K562 (cell line): ENCODE data around the gene SKIDA1. TPM values are rescaled to one million over a fixed set of nuclear protein-coding genes. Genes with fewer than 3 reads are reported as not detected.
A peak's percentile ranks its signal among the peaks of the same experiment; 100 is the strongest.

Experiments
- ARID2 ChIP-seq: fragments of 450-650 bp; IDR thresholded peaks from 2 replicates; pipeline ENCODE4 v1.6.1; 2017; ENCODE audit warnings: antibody characterized with exemption, mild to moderate bottlenecking
- CREM ChIP-seq: IDR thresholded peaks from 2 replicates; pipeline ENCODE4 v1.6.1; 2014; ENCODE audit warnings: antibody characterized with exemption, low read depth
- EHMT2 ChIP-seq: fragments of 450-650 bp; IDR thresholded peaks from 2 replicates; pipeline ENCODE4 v1.6.1; 2018; ENCODE audit warnings: antibody characterized with exemption
- GTF2F1 ChIP-seq: IDR thresholded peaks from 2 replicates; pipeline ENCODE4 v1.6.1; 2011; ENCODE audit warnings: low read depth, low read length, improper control_type of control experiment
- HDAC3 ChIP-seq: fragments of 450-650 bp; IDR thresholded peaks from 2 replicates; pipeline ENCODE4 v1.6.1; 2018; ENCODE audit warnings: borderline replicate concordance, mild to moderate bottlenecking, moderate library complexity; ENCODE audit not compliant: partially characterized antibody
- HDGF ChIP-seq: fragments of 450-650 bp; IDR thresholded peaks from 2 replicates; pipeline ENCODE4 v1.6.1; 2016
- HNRNPH1 ChIP-seq: fragments of 200-400 bp; formaldehyde crosslinking; optimal IDR thresholded peaks from 2 replicates; pipeline ENCODE3; 2017; ENCODE audit warnings: low read depth, mild to moderate bottlenecking, low read length, moderate library complexity
- NCOA1 ChIP-seq: fragments of 450-650 bp; IDR thresholded peaks from 2 replicates; pipeline ENCODE4 v1.6.1; 2016; ENCODE audit warnings: low read depth
- NR2C2 ChIP-seq, 2 experiments: fragments of 200-800 bp in 1 of 2; sonication (Bioruptor generic) in 1 of 2; sonication (generic) in 1 of 2; formaldehyde crosslinking in 1 of 2; IDR thresholded peaks; 2 replicates each; pipeline versions ENCODE4 v1.6.1 to v1.8.0; 2016 to 2022; ENCODE audit warnings: mild to moderate bottlenecking in 1 of 2, missing compliant biosample characterization in 1 of 2, missing genetic modification characterization in 1 of 2, missing genetic modification reagents in 1 of 2
- PHF20 ChIP-seq: fragments of 450-650 bp; IDR thresholded peaks from 2 replicates; pipeline ENCODE4 v1.6.1; 2018; ENCODE audit not compliant: partially characterized antibody
- POLR3A ChIP-seq: IDR thresholded peaks from 2 replicates; pipeline ENCODE4 v1.6.1; 2011; ENCODE audit warnings: borderline replicate concordance, mild to moderate bottlenecking, moderate library complexity; ENCODE audit not compliant: insufficient read length, insufficient read depth; ENCODE audit errors: extremely low read depth
- POLR3G ChIP-seq: IDR thresholded peaks from 2 replicates; pipeline ENCODE4 v1.6.1; 2011; ENCODE audit not compliant: insufficient read length, insufficient replicate concordance; ENCODE audit errors: extremely low read depth
- RBM14 ChIP-seq: fragments of 200-400 bp; formaldehyde crosslinking; IDR thresholded peaks from 2 replicates; pipeline ENCODE4 v1.6.1; 2018; ENCODE audit warnings: low read depth, mild to moderate bottlenecking, low read length, moderate library complexity, borderline replicate concordance; ENCODE audit not compliant: insufficient read depth
- RBM25 ChIP-seq: fragments of 200-400 bp; formaldehyde crosslinking; IDR thresholded peaks from 2 replicates; pipeline ENCODE4 v1.6.1; 2018; ENCODE audit warnings: low read length, low read depth, moderate library complexity; ENCODE audit not compliant: severe bottlenecking
- RFX7 ChIP-seq: fragments of 250-450 bp; sonication (Bioruptor Pico); IDR thresholded peaks from 2 replicates; pipeline ENCODE4 v1.5.1; 2021; ENCODE audit warnings: mild to moderate bottlenecking
- RNF2 ChIP-seq: sonication (generic); IDR thresholded peaks from 2 replicates; pipeline ENCODE4 v1.6.1; 2016
- SMAD3 ChIP-seq: fragments of 450-650 bp; formaldehyde crosslinking; conservative IDR thresholded peaks from 2 replicates; pipeline ENCODE4 v1.4.0; 2020; ENCODE audit warnings: mild to moderate bottlenecking
- SREBF2 ChIP-seq: sonication (generic); formaldehyde crosslinking; IDR thresholded peaks from 2 replicates; pipeline ENCODE4 v1.4.0; 2020; ENCODE audit warnings: mild to moderate bottlenecking, missing genetic modification reagents
- TAF15 ChIP-seq: fragments of 200-400 bp; formaldehyde crosslinking; IDR thresholded peaks from 2 replicates; pipeline ENCODE4 v1.6.1; 2017; ENCODE audit warnings: mild to moderate bottlenecking, low read depth, low read length, moderate library complexity
- TBL1XR1 ChIP-seq, 2 experiments: IDR thresholded peaks; 2 replicates each; pipeline ENCODE4 v1.6.1; 2012; ENCODE audit warnings: improper control_type of control experiment in 2 of 2, low read length in 2 of 2, mild to moderate bottlenecking in 1 of 2
- TCF7 ChIP-seq: sonication (generic); IDR thresholded peaks from 2 replicates; pipeline ENCODE4 v1.6.1; 2016; ENCODE audit warnings: antibody characterized with exemption, borderline replicate concordance
- TGIF2 ChIP-seq: sonication (generic); formaldehyde crosslinking; IDR thresholded peaks from 2 replicates; pipeline ENCODE4 v1.8.1; 2022; ENCODE audit warnings: mild to moderate bottlenecking, missing genetic modification reagents, moderate library complexity
- ZNF354B ChIP-seq: fragments of 250-450 bp; sonication (Bioruptor Pico); IDR thresholded peaks from 2 replicates; pipeline ENCODE4 v1.4.0; 2020
- ZNF384 ChIP-seq: IDR thresholded peaks from 2 replicates; pipeline ENCODE4 v1.6.1; 2012; ENCODE audit warnings: low read depth, low read length, improper control_type of control experiment
- ZNF717 ChIP-seq: fragments of 250-450 bp; sonication (Bioruptor Pico); IDR thresholded peaks from 2 replicates; pipeline ENCODE4 v1.5.0; 2021
- ZNF778 ChIP-seq: fragments of 450-650 bp; formaldehyde crosslinking; IDR thresholded peaks from 2 replicates; pipeline ENCODE4 v1.4.0; 2020; ENCODE audit warnings: mild to moderate bottlenecking, moderate library complexity
- polyA plus RNA-seq, 8 experiments: library from polyadenylated mRNA; depleted of rRNA in 4 of 8; stranded (reverse) in 5 of 8; unstranded in 3 of 8; fragments of >200 nt; fragmentation: Nextera tagmentation in 2 of 8; fragmentation: Illumina TruSeq in 1 of 8; extraction: Ambion mirVana in 2 of 8; extraction: Trizol in 1 of 8; gene quantifications; 2 replicates each; pipeline versions ENCODE4 v1.2.1 to v1.2.3, GENCODE V29; 2011 to 2014; ENCODE audit warnings: inconsistent platforms in 1 of 8, missing spikeins in 1 of 8
- total RNA-seq, 7 experiments: library from RNA; depleted of rRNA in 6 of 7; stranded (reverse); fragments of >200 nt in 6 of 7; fragmentation: Illumina TruSeq in 2 of 7; extraction: Trizol in 2 of 7; gene quantifications; 2 replicates each; pipeline versions ENCODE4 v1.2.1 to v1.2.3, GENCODE V29; 2011 to 2021; ENCODE audit warnings: low replicate concordance in 1 of 7
- TF ChIP-seq, protein P1 (sequence below): fragments of 450-650 bp; formaldehyde crosslinking; conservative IDR thresholded peaks from 2 replicates; pipeline ENCODE4 v1.4.0; 2022; ENCODE audit warnings: mild to moderate bottlenecking, missing genetic modification characterization
- TF ChIP-seq, protein P2 (sequence below): sonication (generic); formaldehyde crosslinking; IDR thresholded peaks from 2 replicates; pipeline ENCODE4 v1.8.0; 2022; ENCODE audit warnings: mild to moderate bottlenecking, missing genetic modification reagents
- TF ChIP-seq, protein P3 (sequence below): fragments of 250-450 bp; sonication (Bioruptor Pico); IDR thresholded peaks from 2 replicates; pipeline ENCODE4 v1.8.0; 2021; ENCODE audit warnings: moderate library complexity, mild to moderate bottlenecking, inconsistent platforms

Gene SKIDA1
- total and polyA plus RNA-seq, 9 of the 15 experiments (the other 6 are each of a cell fraction or from before 2014, with no cell fraction given), result 0.05 to 1.1 (median 0.42) TPM

DNA sequence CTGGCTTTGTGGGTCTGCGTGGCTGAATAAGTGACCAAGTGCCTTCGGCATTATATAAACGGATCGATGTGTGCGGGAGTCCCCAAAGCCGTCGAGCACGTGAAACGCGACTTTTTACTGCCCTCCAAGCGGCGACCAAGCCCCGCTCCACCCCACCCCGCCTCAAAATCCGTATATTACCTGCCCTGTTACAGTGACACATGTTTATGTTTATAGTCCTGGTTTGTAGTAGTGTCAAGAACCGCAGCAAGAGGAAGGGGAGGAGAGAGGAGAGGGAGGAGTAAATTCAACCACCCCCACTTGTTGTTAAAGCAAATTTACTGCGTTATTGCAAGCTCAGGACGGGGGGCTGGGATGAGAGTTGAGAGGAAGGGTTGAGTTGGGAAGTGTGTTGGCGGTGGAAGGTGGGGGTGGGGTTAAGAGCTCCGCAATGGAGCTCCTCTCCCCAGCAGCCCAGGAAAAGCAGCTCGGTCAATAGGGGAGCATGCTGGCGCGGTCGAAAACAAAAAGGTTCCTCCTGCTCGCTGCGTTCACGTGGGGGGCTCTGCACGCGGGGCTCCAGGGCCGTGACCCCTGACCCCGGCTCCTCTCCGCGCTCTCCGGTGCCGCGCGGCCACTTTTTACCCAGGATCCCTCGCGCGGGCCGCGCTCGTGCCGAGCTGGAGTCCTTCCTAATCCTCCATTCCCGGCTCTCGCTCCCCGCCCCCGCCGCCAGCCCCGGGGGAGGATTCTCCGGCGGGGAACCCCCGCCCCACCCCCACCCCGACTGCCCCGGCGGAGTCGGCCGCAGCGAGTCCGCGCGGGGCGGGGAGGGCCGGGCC lies at the start of gene SKIDA1 (continued):
- TF ChIP-seq RNF2, result peak; percentile 80
- TF ChIP-seq POLR3A, result no peak
- TF ChIP-seq CREM, result peak; percentile 54
- TF ChIP-seq ZNF717 (CRISPR knock-in tag), result no peak
- TF ChIP-seq GTF2F1, result no peak
- no peak for TF ChIP-seq ZNF778 (CRISPR knock-in tag)
- TF ChIP-seq RBM14, result no peak
- TF ChIP-seq, protein P1, sequence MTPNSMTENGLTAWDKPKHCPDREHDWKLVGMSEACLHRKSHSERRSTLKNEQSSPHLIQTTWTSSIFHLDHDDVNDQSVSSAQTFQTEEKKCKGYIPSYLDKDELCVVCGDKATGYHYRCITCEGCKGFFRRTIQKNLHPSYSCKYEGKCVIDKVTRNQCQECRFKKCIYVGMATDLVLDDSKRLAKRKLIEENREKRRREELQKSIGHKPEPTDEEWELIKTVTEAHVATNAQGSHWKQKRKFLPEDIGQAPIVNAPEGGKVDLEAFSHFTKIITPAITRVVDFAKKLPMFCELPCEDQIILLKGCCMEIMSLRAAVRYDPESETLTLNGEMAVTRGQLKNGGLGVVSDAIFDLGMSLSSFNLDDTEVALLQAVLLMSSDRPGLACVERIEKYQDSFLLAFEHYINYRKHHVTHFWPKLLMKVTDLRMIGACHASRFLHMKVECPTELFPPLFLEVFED (CRISPR knock-in tag), result no peak
- peak; percentile 36; the same call in 1 of the 2 replicates for TF ChIP-seq EHMT2
- 0 out of 2 replicates have a peak, but pooled peaks have one; percentile 8 for TF ChIP-seq SREBF2 (CRISPR knock-in tag)
- TF ChIP-seq TCF7, result peak; percentile 29; the same call in 1 of the 2 replicates
- TF ChIP-seq SMAD3, result no peak
- TF ChIP-seq HDAC3, result peak; percentile 72
- no peak for TF ChIP-seq ZNF384
- peak; percentile 47; the same call in 1 of the 2 replicates for TF ChIP-seq NCOA1
- no peak for TF ChIP-seq POLR3G
- no peak for TF ChIP-seq TBL1XR1 (IDR thresholded peaks at IDR 0.05; ENCODE audit: low read length in 2 of 2)
- TF ChIP-seq HNRNPH1, result no peak
- no peak for TF ChIP-seq TAF15
- TF ChIP-seq, protein P2, sequence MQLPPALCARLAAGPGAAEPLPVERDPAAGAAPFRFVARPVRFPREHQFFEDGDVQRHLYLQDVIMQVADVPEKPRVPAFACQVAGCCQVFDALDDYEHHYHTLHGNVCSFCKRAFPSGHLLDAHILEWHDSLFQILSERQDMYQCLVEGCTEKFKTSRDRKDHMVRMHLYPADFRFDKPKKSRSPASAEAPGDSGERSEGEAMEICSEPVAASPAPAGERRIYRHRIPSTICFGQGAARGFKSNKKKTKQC (CRISPR knock-in tag), result no peak; the same call in 1 of the 2 replicates
- TF ChIP-seq ARID2, result no peak
- TF ChIP-seq ZNF354B, result no peak
- TF ChIP-seq NR2C2 (CRISPR knock-in tag; IDR thresholded peaks at IDR 0.05), result peak; percentile 96
- peak; percentile 99 for TF ChIP-seq NR2C2 (tag; IDR thresholded peaks at IDR 0.05)
- TF ChIP-seq TGIF2, result no peak; the same call in 1 of the 2 replicates
- TF ChIP-seq RBM25, result no peak
- TF ChIP-seq HDGF, result no peak
- TF ChIP-seq RFX7 (CRISPR knock-in tag), result no peak
- no peak for TF ChIP-seq PHF20
- TF ChIP-seq, protein P3, sequence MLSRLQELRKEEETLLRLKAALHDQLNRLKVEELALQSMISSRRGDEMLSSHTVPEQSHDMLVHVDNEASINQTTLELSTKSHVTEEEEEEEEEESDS (CRISPR knock-in tag), result no peak
